ENCODE data around the gene TMEM80.

Gene TMEM80

GRCh38 chr11:662689-663274 lies 32.8 kb upstream of the TMEM80 start:
- DNase-seq (ENCODE audit: extremely low spot score), result peak; percentile 70
- ChIA-PET CTCF (interaction anchor here (0.6 kb wide), 1 partner anchor 82 kb away, joined by 4 read pairs; no protein-coding TSS in a partner anchor), POLR2A (no interaction called here)
- TF ChIP-seq ARNT (IDR thresholded peaks at IDR 0.05) (no peak), ZNF384 (IDR thresholded peaks at IDR 0.05) (no peak), SP1 (IDR thresholded peaks at IDR 0.05) (no peak), SUZ12 (IDR thresholded peaks at IDR 0.05) (no peak), FOXA1 (IDR thresholded peaks at IDR 0.05) (no peak), BHLHE40 (IDR thresholded peaks at IDR 0.05; ENCODE audit: borderline replicate concordance) (no peak)

- ChIA-PET CTCF (no interaction called here), POLR2A (no interaction called here)
- TF ChIP-seq TARDBP (IDR thresholded peaks at IDR 0.05) (no peak), ZNF384 (IDR thresholded peaks at IDR 0.05) (no peak), FOXM1 (IDR thresholded peaks at IDR 0.05; ENCODE audit: borderline replicate concordance) (no peak), NFRKB (IDR thresholded peaks at IDR 0.05) (no peak), FOXA1 (IDR thresholded peaks at IDR 0.05) (no peak)
- TF ChIP-seq, protein P1, sequence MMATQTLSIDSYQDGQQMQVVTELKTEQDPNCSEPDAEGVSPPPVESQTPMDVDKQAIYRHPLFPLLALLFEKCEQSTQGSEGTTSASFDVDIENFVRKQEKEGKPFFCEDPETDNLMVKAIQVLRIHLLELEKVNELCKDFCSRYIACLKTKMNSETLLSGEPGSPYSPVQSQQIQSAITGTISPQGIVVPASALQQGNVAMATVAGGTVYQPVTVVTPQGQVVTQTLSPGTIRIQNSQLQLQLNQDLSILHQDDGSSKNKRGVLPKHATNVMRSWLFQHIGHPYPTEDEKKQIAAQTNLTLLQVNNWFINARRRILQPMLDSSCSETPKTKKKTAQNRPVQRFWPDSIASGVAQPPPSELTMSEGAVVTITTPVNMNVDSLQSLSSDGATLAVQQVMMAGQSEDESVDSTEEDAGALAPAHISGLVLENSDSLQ (IDR thresholded peaks at IDR 0.05), result no peak
- no peak for DNase-seq (ENCODE audit: extremely low spot score)
These were observed 30.4 kb upstream of the TMEM80 start for GRCh38 chr11:665062-665703.

- CTCF ChIA-PET, result no interaction called here
- POLR2A ChIA-PET, result no interaction called here
- no peak for DNase-seq (ENCODE audit: extremely low spot score)
- no peak for TF ChIP-seq FOXM1 (IDR thresholded peaks at IDR 0.05; ENCODE audit: borderline replicate concordance)
- TF ChIP-seq BHLHE40 (IDR thresholded peaks at IDR 0.05; ENCODE audit: borderline replicate concordance), result no peak
- no peak for TF ChIP-seq FOXK2 (IDR thresholded peaks at IDR 0.05)
- no peak for TF ChIP-seq L3MBTL2 (conservative IDR thresholded peaks at IDR 0.05)
- no peak for TF ChIP-seq SP1 (IDR thresholded peaks at IDR 0.05)
- TF ChIP-seq ZNF384 (IDR thresholded peaks at IDR 0.05), result no peak
- TF ChIP-seq NFRKB (IDR thresholded peaks at IDR 0.05), result no peak
- TF ChIP-seq LEF1 (IDR thresholded peaks at IDR 0.05; ENCODE audit: borderline replicate concordance), result no peak
- no peak for TF ChIP-seq TARDBP (IDR thresholded peaks at IDR 0.05)
- TF ChIP-seq, protein P1 (IDR thresholded peaks at IDR 0.05), result no peak
These were observed 29.8 kb upstream of the TMEM80 start for GRCh38 chr11:665704-666281.

GRCh38 chr11:673866-674265 lies 21.8 kb upstream of the TMEM80 start:
- CTCF ChIA-PET, result interaction anchor here (0.9 kb wide), 1 partner anchor 22 kb away, joined by 4 read pairs; the partner anchor contains the start of gene TMEM80
- no peak for TF ChIP-seq FOXA1 (IDR thresholded peaks at IDR 0.05)
- TF ChIP-seq ELF4 (IDR thresholded peaks at IDR 0.05), result no peak
- no peak for TF ChIP-seq ZNF384 (IDR thresholded peaks at IDR 0.05)
- no peak for TF ChIP-seq LEF1 (IDR thresholded peaks at IDR 0.05; ENCODE audit: borderline replicate concordance)
- TF ChIP-seq ARNT (IDR thresholded peaks at IDR 0.05), result no peak
- no peak for TF ChIP-seq HDGF (IDR thresholded peaks at IDR 0.05; ENCODE audit: borderline replicate concordance)
- no peak for TF ChIP-seq NFRKB (IDR thresholded peaks at IDR 0.05)
- TF ChIP-seq BHLHE40 (IDR thresholded peaks at IDR 0.05; ENCODE audit: borderline replicate concordance), result no peak
- TF ChIP-seq FOXK2 (IDR thresholded peaks at IDR 0.05), result no peak
- TF ChIP-seq TARDBP (IDR thresholded peaks at IDR 0.05), result no peak
- no peak for TF ChIP-seq SP1 (IDR thresholded peaks at IDR 0.05)
- TF ChIP-seq FOXM1 (IDR thresholded peaks at IDR 0.05; ENCODE audit: borderline replicate concordance), result no peak
- POLR2A ChIA-PET, result interaction anchor here (1.0 kb wide), 1 partner anchor 23 kb away, joined by 3 read pairs; no protein-coding TSS in a partner anchor
- no peak for DNase-seq (ENCODE audit: extremely low spot score)

- no peak for DNase-seq (ENCODE audit: extremely low spot score)
- CTCF ChIA-PET, result interaction anchor here (0.9 kb wide), 1 partner anchor 21 kb away, joined by 4 read pairs; the partner anchor contains the start of gene TMEM80
- POLR2A ChIA-PET, result interaction anchor here (1.0 kb wide), 1 partner anchor 22 kb away, joined by 3 read pairs; no protein-coding TSS in a partner anchor
- TF ChIP-seq TARDBP (IDR thresholded peaks at IDR 0.05) (no peak), ZNF384 (IDR thresholded peaks at IDR 0.05) (no peak), NFRKB (IDR thresholded peaks at IDR 0.05) (no peak), SP1 (IDR thresholded peaks at IDR 0.05) (no peak), CTBP1 (IDR thresholded peaks at IDR 0.05; ENCODE audit: borderline replicate concordance) (no peak), SUZ12 (IDR thresholded peaks at IDR 0.05) (no peak), FOXA1 (IDR thresholded peaks at IDR 0.05) (no peak), LEF1 (IDR thresholded peaks at IDR 0.05; ENCODE audit: borderline replicate concordance) (no peak), BHLHE40 (IDR thresholded peaks at IDR 0.05; ENCODE audit: borderline replicate concordance) (no peak), ELF4 (IDR thresholded peaks at IDR 0.05) (no peak), ARNT (IDR thresholded peaks at IDR 0.05) (no peak), L3MBTL2 (conservative IDR thresholded peaks at IDR 0.05) (no peak)
- TF ChIP-seq, protein P1 (IDR thresholded peaks at IDR 0.05), result no peak
These were observed 21.2 kb upstream of the TMEM80 start for GRCh38 chr11:674406-674805.

DNA sequence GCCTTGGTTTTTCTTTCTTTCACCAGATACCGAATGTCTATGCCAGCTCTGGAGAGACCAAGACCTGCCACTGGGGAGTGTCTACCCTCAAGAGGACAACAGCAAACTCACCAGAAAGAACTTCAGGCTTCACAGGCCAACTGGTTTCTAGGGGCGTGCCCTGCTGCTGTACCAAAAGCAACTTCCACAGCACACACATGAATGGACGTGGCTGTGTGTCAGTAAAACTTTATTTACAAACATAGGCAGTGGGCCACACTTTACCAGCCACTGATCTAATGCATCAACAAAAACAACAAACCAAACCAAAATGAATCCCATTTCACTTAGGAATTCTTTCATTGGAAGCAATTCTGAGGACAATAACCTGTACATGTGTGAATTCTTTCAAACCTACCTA lies 17.3 kb upstream of the TMEM80 start:
- TF ChIP-seq HDGF (IDR thresholded peaks at IDR 0.05; ENCODE audit: borderline replicate concordance) (no peak), TARDBP (IDR thresholded peaks at IDR 0.05) (no peak), FOXA1 (IDR thresholded peaks at IDR 0.05) (no peak), ARNT (IDR thresholded peaks at IDR 0.05) (no peak), FOXM1 (IDR thresholded peaks at IDR 0.05; ENCODE audit: borderline replicate concordance) (no peak), BHLHE40 (IDR thresholded peaks at IDR 0.05; ENCODE audit: borderline replicate concordance) (no peak), ELF4 (IDR thresholded peaks at IDR 0.05) (no peak), SP1 (IDR thresholded peaks at IDR 0.05) (no peak), SUZ12 (IDR thresholded peaks at IDR 0.05) (no peak), CTBP1 (IDR thresholded peaks at IDR 0.05; ENCODE audit: borderline replicate concordance) (no peak), LEF1 (IDR thresholded peaks at IDR 0.05; ENCODE audit: borderline replicate concordance) (no peak), L3MBTL2 (conservative IDR thresholded peaks at IDR 0.05) (no peak), NFRKB (IDR thresholded peaks at IDR 0.05) (no peak), ZNF384 (IDR thresholded peaks at IDR 0.05) (no peak), FOXK2 (IDR thresholded peaks at IDR 0.05) (no peak)
- TF ChIP-seq, protein P1 (IDR thresholded peaks at IDR 0.05), result no peak
- no peak for DNase-seq (ENCODE audit: extremely low spot score)
- ChIA-PET POLR2A (no interaction called here), CTCF (no interaction called here)
